ENCODE data around the gene KCTD7.

The KCTD7 gene

GRCh38 chr7:66657798-66658197 lies 29.1 kb downstream of the KCTD7 start:
- TF ChIP-seq SIN3A (IDR thresholded peaks at IDR 0.05; ENCODE audit: borderline replicate concordance, insufficient read depth, low read length) (no peak), TAF1 (IDR thresholded peaks at IDR 0.05; ENCODE audit: borderline replicate concordance, insufficient read depth, low read length) (no peak), REST (IDR thresholded peaks at IDR 0.05; ENCODE audit: insufficient read depth in 1 of 2, low read depth in 2 of 2, low read length in 2 of 2) (no peak), POLR2AphosphoS5 (IDR thresholded peaks at IDR 0.05; ENCODE audit: low read depth, low read length) (no peak), FOXP2 (optimal IDR thresholded peaks at IDR 0.05; ENCODE audit: borderline replicate concordance, extremely low read depth, extremely low read length, insufficient read depth) (no peak)

GRCh38 chr7:66662646-66663264 lies 34.1 kb downstream of the KCTD7 start:
- TF ChIP-seq FOXP2 (optimal IDR thresholded peaks at IDR 0.05; ENCODE audit: borderline replicate concordance, extremely low read depth, extremely low read length, insufficient read depth), result no peak
- TF ChIP-seq POLR2AphosphoS5 (IDR thresholded peaks at IDR 0.05; ENCODE audit: low read depth, low read length), result no peak
- no peak for TF ChIP-seq REST (IDR thresholded peaks at IDR 0.05; ENCODE audit: insufficient read depth in 1 of 2, low read depth in 2 of 2, low read length in 2 of 2)
- TF ChIP-seq TAF1 (IDR thresholded peaks at IDR 0.05; ENCODE audit: borderline replicate concordance, insufficient read depth, low read length), result no peak
- no peak for TF ChIP-seq SIN3A (IDR thresholded peaks at IDR 0.05; ENCODE audit: borderline replicate concordance, insufficient read depth, low read length)

- TF ChIP-seq SIN3A (IDR thresholded peaks at IDR 0.05; ENCODE audit: borderline replicate concordance, insufficient read depth, low read length) (no peak), REST (IDR thresholded peaks at IDR 0.05; ENCODE audit: insufficient read depth in 1 of 2, low read depth in 2 of 2, low read length in 2 of 2) (no peak), POLR2AphosphoS5 (IDR thresholded peaks at IDR 0.05; ENCODE audit: low read depth, low read length) (no peak), FOXP2 (optimal IDR thresholded peaks at IDR 0.05; ENCODE audit: borderline replicate concordance, extremely low read depth, extremely low read length, insufficient read depth) (no peak), TAF1 (IDR thresholded peaks at IDR 0.05; ENCODE audit: borderline replicate concordance, insufficient read depth, low read length) (no peak)
Observed at GRCh38 chr7:66664590-66665293, 36.1 kb downstream of the KCTD7 start.

GRCh38 chr7:66666313-66666952 lies 37.8 kb downstream of the KCTD7 start:
- TF ChIP-seq POLR2AphosphoS5 (IDR thresholded peaks at IDR 0.05; ENCODE audit: low read depth, low read length) (no peak), SIN3A (IDR thresholded peaks at IDR 0.05; ENCODE audit: borderline replicate concordance, insufficient read depth, low read length) (no peak), FOXP2 (optimal IDR thresholded peaks at IDR 0.05; ENCODE audit: borderline replicate concordance, extremely low read depth, extremely low read length, insufficient read depth) (no peak), REST (IDR thresholded peaks at IDR 0.05; ENCODE audit: insufficient read depth in 1 of 2, low read depth in 2 of 2, low read length in 2 of 2) (no peak), TAF1 (IDR thresholded peaks at IDR 0.05; ENCODE audit: borderline replicate concordance, insufficient read depth, low read length) (no peak)

All from PFSK-1 (cell line).